HG03135 (cell line): Measurements from ENCODE around the gene CADM1.
A peak's percentile ranks its signal among the peaks of the same experiment; 100 is the strongest.

Experiments used
- ATAC-seq: cut with Tn5 transposase; IDR thresholded peaks from one replicate; pipeline ENCODE4 v1.9.1; 2021; ENCODE audit warnings: mild to moderate bottlenecking, moderate library complexity; ENCODE audit not compliant: unreplicated experiment

CADM1 gene

DNA sequence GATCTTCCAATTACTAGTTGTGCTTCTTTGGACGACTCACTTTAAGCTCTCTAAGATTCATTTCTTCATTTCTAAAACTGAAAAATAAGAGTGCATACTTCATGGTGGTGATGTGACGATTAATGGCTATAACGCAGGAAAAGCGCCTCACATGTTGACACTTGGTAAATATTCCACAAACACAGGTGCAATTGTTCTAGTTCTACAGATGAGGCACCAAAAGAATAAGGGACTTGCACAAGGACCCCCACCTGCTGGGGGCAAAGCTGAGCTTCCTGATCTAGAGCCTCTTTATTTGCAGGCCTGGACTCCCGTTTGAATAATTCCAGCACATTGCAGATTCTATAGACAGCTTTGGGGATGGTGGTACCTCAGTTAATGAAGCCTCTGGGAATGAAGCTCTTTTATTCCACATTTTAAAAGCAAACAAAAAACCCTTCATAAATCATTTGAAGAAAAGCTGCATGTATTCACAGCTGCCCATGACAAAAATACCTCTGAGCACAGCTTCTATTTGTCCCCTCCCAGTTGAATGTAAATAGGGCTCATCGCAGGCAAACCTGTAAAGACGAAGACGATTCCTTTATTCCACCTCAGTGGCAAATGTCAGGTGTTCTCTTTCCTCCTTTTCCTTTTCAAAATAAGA lies 14.9 kb upstream of the CADM1 start:
- ATAC-seq = no peak

DNA sequence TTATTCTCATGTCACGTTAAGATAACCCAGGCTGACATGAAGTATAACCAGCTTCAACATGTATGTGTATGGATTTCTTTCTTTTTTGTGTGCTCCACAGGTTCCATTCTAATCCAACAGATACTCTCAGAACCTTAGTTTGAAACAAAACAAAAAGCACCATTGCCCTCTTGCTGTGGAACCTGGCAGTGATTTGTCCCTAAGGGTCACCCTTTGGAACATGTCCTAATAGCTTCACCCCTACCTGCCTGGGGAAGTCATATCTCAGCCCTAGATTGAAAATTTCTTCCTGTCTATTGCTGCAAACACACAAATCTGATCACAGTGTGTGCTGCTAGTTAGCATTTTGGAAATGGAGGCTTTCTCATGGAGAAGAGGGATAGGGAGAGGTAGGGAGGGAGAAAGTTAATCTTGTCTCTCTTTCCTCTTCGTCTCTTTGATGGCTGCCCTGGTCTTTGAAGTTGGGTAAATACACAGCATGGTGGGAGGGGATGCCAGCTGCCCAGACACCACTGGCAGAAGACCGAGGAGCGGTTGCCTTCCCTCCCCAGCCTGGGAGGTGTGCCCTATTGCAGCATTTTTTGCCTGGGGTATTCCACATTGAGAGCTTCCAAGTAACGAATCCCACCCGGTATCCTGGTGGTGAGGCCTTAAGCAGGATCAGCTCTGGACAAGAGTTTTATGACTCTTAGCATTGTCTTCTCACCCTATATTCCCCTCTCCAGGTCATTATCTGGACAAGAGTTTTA lies 11.6 kb upstream of the CADM1 start:
- ATAC-seq = no peak

DNA sequence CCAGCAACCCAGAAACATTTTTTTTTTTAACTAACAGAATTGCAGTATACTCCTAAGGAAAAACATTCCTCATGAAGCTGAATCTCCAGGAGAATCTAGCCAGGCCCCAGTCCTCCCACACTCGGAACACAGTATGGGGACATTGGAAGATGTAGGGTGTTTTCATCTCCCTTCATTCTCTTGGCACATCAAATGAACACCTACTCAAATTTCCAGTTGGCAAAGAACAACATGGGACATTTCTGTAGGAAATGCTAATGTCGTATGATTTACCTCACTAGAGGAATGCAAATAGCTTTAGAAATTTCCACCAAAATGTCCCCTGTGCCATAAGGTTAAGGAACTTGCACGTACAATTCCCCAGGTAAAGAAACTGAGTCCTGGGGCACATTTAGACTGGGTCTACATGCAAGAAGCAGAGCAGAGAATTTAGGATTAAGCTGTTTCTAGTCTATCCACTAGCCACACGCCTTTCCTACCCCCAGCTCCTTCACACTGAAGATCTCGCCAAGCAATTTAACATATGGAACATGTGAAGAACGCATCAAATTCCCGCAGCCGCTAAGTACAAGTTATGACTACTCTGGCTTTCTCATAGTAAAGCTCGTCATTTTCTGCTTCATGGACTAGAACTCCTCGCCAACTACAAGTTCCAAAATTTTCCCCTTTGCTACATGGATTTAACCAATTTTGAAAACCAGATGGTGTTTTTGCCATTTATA lies 2.9 kb upstream of the CADM1 start:
- no peak for ATAC-seq

DNA sequence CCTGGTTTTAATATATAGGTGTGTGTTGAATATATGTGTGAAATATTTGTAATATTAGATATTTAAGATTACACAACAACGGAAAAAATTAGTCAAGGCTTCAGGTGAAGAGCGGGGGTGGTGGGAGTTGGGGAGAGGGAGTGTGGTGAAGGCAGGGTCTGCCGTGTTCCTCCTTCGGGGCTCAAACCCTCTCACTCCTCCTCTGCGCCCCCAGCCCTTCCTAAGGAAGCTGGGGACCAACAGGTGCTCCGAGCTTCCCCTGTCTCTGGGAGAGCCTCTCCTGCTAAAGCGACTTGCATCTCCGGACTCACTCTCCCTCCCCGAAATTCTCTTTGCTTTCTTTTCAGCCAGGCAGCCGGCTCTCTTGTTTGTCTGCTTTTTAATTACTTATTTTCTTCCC lies 960 bp upstream of the CADM1 start:
- ATAC-seq = no peak

DNA sequence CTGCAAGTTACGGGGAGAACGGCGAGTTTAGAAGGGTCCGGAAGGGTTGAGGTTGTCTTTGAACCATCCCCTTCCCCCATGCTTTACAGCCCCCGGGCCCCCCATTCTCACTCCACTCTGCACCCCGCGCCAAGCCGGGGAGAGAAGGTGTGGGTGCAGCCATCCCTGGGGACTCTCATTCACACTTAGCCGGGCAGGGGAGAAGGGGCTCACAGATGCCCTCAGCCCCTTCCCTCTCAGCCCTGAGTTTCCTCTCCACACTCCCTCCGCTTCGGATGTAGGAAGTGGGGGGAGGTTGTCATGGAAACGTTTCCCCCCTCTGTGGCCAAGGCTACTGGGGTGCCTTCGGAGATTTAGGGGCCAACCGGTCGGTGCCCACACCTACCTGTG lies 334 bp downstream of the CADM1 start:
- ATAC-seq = peak; percentile 15

GRCh38 chr11:115503083-115503885 lies 931 bp downstream of the CADM1 start:
- ATAC-seq = no peak

DNA sequence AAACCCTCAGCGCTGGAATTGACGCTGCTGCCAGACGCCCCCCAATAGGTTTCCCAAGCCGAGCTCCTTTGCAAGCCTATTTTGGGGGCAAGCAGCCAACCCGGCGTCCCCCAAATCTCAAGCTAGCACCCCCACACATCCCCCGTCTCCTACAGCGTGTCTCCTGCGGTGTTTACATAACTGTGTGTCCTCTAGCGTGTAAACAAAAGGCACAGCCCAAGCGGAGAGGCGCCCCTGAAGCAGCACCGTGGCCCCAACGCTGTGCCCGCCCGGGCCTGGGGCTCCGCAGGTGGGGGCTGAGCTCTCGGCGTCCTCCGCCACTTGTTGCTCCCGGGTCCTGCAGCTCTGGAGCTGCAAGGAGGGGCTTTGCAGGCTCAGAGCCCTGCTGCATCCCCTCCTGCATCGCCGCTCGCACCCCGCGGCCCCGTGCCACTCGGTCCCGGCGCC lies 1.6 kb downstream of the CADM1 start:
- no peak for ATAC-seq

GRCh38 chr11:115501893-115502589 lies 2.2 kb downstream of the CADM1 start:
- no peak for ATAC-seq

DNA sequence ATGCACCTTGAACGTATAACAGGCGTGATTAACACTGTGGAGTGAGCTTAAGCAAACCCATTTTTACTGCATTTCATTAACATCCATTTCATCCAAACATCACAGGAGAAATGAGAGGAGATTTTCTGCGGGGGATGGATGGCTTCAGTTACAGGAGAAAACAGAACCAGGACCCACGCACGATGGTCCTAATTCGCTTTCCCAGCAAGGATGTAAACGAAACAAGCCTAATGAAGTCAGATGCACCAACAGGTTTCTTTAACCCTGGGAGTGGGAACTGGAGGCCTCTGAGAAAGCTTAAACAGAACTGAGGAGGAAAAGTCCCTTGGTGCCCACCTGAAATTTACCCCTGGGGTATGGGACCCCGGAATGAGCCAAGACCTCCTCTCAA lies 2.7 kb downstream of the CADM1 start:
- no peak for ATAC-seq

- ATAC-seq = no peak
These were observed 3.4 kb downstream of the CADM1 start for GRCh38 chr11:115500547-115501501.

DNA sequence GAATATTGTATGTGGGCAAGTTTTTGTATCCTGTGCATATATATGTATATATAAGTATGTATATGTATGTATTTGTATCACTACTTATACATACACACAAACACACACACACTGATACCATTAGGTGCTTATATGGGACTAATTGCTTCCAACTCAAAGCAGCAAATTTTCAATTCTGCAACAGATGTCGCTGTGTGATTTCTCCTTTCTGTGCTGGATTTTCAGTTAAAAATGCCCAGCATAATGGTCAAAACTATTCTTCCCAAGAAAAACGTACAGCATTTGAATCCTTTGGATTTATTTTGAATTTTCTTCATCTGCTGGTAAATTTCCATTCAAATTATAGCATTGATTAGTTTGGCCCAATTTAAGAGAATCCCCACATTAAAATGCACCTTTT lies 4.3 kb downstream of the CADM1 start:
- no peak for ATAC-seq

DNA sequence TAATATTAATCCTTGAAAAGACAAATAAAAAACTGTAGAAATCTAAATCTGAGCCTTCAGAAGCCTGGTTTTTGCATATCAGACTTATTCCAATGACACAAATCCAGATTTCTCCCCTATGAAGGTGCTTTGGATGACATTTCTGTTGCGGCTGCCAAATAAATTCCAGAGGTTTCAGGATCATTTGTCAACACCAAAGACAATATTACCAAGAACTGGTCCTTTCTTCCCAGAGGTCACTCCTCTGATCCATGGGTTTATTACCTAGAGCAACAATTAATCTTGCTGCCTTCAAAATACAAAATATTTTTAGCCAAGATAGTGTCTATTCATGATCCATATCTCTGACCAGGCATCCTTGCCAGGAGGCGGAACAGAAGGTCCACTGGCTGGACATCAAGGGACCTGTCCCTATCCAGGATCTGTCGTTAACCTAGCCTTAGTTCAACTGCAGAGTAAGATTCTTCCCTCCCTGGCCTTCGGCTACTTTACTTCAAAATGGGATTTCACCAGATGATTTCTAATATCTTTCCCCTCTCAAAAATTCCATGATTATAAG lies 4.9 kb downstream of the CADM1 start:
- ATAC-seq = no peak

DNA sequence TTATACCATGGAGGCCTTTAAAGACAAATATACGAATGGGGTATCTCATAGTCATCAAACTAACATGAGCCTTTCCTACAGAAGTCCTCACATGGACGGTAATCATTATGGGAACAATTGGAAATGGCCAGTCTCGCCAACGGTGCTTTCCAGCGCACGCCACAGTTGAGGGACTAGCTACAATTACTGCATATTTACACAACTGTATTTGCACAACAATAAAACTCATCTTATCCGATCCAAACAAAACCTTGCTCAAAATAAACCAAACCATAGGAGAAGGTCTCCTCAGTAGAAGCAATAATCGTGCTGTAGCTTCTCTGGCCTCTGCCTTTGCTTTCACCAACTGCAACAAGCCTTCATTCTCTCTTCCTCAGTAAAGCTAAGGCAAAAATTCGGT lies 5.9 kb downstream of the CADM1 start:
- no peak for ATAC-seq

GRCh38 chr11:115497303-115497702 lies 6.9 kb downstream of the CADM1 start:
- ATAC-seq = no peak

GRCh38 chr11:115496892-115497291 lies 7.3 kb downstream of the CADM1 start:
- ATAC-seq = no peak

DNA sequence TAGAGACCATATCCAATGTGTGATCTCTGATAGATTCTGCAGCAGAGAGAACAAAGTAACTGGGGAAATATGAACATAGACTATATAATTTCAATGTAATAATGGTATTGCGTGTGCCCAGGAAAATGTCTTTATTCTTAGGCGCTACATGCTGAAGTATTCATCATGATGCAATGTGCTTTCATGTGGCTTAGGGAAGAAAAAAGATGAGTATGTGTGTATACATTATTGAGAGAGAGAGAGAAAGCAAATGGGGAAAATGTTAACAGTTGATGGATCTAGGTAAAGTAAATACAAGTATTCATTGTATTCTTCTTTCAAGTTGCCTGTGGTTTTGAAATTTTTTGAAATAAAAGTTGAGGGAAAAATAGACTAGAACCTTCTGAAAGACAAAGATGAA lies 10.3 kb downstream of the CADM1 start:
- ATAC-seq = no peak

DNA sequence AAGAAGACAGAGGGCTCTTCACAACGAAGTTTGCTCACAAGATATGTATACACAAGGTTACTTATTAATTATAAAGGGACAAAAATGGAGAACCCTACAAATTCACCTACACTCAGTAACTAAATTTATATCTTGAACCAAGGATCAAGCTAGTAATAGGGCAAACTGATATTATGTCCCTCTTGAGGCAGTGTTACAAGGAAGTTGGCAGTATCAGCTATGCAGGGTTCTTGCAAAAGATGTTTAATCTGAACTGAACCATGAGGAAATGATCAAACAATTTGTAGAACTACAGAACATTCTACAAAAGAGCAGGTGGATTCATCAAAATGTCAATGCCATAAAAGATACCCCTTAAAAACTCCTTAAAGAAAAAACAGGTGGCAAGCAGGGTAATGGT lies 10.7 kb downstream of the CADM1 start:
- no peak for ATAC-seq

- ATAC-seq = no peak
These were observed 14.7 kb downstream of the CADM1 start for GRCh38 chr11:115489466-115489865.

DNA sequence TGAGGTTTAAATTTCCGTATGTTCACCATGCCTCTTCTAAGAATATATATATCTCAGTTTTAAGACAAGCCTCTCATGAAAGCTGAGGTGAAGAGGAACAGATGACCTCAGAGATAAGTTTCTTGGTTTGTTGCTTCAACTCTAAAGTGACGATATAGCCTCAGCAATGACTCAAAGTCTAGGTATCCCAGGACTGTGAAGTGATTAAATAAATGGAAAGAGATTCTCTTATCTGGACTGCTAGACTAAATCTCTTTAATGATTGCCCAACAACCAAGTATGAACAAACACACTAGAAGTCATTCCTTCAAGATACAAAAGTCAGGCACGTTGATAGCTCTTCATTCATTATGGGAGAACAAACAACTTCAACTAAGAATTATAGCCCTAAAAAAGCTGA lies 15.3 kb downstream of the CADM1 start:
- no peak for ATAC-seq
